HG03442 (cell line): Measurements from ENCODE around the gene UBE4A.

Source experiments
- ATAC-seq: cut with Tn5 transposase; IDR thresholded peaks from one replicate; pipeline ENCODE4 v1.9.1; 2021; ENCODE audit warnings: mild to moderate bottlenecking, moderate library complexity; ENCODE audit not compliant: unreplicated experiment

The UBE4A gene

GRCh38 chr11:118359295-118359958, at the start of gene UBE4A:
Gene UBE4A, plus strand, starts transcription at chr11:118359600. Its CDS starts 5,481 bp downstream, at chr11:118365081.
- peak; percentile 89 for ATAC-seq

GRCh38 chr11:118310271-118310670, 49.1 kb upstream of the UBE4A start:
- ATAC-seq, result no peak

DNA sequence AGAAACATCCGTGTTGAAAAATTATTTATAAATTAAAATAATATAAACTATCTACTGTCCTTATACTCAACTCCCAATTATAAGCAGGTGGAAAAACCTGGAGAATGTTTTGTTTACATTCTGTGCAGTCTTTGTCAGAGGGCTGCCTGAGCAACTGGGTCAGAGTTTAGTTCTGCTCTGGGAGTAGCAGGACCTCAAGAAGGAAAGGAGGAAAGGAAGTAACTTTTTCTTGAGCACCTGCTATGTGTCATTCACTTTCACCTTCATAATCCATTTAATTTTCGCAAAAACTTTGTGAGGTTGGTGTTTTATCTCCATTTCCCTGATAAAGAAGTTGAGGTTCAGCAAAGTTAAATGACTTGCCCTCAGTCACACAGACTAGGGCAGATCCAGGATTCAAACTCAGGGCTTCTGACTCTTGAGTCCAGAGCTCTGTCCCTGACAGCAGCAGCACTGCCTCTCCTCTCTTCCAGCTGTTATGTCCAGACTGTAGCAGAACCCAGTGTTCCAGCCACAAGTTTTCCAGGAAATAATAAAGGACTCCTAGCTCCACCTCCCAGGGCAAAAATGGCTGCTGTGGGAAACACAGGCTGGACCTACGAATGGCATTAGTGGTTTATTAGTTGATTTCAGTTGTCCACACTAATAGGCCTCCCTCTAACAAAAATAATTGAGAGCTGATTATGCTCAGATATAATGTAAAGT, 48.5 kb upstream of the UBE4A start:
- no peak for ATAC-seq

DNA sequence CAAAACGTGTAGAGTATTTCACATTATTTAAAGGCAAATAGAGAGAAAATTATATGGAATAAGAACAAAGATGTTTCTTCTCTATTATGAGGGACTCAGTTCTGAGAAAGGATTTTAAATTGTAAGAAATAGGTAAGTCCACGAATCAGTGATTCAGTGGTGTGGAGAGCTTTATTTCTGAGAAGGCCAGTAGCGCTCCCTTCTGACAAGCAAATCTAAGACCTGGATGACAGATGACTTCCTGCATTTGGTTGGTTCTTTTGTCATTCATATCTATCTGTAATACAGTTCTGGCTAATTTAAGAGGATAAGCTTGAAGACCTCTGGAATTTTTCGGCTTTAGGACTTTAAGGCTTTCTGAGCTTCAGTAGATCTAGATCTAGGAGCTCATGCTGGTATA, 47.9 kb upstream of the UBE4A start:
- no peak for ATAC-seq

GRCh38 chr11:118312328-118312727, 47.1 kb upstream of the UBE4A start:
- ATAC-seq, result no peak

GRCh38 chr11:118313242-118313641, 46.2 kb upstream of the UBE4A start:
- no peak for ATAC-seq

GRCh38 chr11:118314988-118315411, 44.4 kb upstream of the UBE4A start:
- ATAC-seq, result no peak

- ATAC-seq, result no peak
These were observed 41.3 kb upstream of the UBE4A start for GRCh38 chr11:118318124-118318523.

DNA sequence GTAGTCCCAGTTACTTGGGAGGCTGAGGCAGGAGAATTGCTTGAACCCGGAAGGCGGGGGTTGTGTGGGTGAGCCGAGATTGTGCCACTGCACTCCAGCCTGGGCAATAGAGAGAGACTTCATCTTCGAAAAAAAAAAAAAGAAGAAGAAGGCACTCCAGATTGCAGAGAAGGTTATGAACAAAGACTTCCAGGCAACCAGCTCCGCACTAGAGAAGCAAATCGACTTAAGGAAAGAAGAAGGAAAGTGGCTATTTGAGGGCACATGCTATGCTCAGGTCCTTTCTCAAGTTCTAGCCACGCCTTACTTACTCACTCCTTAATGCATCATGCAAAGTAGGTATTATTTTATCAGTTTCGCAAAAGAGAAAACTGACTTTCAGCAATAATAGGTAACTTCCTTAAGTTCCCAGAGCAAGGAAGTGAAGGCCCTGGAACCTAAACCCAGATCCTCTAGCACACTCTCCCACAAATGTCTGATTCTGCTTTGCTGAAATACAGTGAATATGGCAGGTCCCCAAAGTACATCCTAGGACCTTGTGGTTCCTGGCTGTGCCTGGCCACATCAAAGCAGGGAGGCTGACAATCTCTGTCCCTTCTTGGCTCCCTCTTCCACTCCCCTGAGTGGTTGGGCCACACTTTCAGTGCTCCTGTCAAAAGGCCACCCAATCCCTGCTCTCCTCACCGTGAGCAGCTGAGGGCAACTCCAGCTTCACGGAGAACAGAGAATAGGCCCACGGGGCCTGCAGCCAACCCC, 40.6 kb upstream of the UBE4A start:
- ATAC-seq, result no peak

DNA sequence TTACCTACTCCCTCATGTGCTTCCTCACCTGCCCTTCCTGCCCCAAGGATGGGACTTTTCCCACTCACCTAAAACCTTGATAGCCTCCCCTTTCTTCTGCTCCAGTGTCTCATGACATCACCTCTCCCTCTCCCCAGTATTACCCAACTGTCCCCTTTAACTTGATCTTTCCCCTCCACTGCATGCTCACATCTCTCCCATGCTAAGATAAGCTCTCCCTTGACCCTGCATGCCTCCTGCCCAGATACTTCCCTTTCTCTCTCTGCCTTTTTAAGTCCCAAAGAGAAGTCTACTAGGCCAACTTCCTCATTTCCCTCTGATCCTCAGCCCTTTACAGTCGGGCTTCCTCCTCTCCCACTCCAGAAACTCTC, 40.1 kb upstream of the UBE4A start:
- no peak for ATAC-seq

GRCh38 chr11:118320515-118320914, 38.9 kb upstream of the UBE4A start:
- ATAC-seq, result no peak

DNA sequence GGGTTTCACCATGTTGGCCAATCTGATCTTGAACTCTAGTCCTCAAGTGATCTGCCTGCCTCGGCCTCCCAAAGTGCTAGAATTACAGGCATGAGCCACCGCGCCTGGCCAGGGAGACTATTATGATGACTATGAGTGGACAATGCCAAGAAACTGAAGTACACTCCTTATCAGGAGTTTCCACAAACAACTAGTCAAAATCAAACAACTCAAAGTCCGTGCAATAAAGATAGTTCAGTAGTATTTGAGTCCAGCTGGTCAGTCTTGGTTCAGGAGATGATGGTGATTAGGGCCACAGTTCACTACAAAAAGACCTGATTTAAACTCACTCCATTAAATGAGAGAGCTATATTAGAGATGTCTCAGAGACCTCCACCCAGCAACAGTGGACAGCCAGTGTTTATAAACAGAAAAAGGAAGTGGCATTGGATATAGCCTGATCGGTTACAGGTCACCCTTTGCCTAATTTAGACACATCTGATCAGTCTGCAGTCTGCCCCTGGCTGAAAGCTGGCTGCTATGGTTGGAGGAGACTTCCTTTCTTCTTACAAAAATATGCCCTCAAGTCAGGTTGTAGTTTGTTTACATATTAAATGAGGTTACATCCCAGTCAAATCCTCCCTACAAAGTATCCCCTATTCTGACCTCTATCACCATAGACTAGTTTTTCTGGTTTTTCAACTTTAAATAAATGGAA, 37.9 kb upstream of the UBE4A start:
- no peak for ATAC-seq

DNA sequence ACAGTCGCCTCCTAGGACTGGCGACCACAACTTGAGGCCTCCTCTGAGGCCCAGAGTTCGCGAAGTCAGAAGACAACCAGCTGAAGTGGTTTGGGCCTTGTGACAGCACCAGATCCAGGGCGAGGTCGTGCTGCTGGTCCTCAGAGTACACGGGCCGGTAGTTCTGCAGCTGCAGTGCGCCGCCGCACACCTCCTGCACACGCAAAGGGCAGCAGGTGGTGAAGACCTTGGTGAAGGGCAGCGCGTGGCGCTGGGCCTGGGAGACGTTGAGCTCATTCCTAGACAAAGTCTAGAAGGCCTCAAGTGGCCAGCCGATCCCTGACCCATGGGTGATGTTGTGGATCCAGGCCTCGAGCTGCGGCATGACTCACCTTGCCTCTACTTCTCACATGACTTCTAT, 36.7 kb upstream of the UBE4A start:
- ATAC-seq, result no peak

DNA sequence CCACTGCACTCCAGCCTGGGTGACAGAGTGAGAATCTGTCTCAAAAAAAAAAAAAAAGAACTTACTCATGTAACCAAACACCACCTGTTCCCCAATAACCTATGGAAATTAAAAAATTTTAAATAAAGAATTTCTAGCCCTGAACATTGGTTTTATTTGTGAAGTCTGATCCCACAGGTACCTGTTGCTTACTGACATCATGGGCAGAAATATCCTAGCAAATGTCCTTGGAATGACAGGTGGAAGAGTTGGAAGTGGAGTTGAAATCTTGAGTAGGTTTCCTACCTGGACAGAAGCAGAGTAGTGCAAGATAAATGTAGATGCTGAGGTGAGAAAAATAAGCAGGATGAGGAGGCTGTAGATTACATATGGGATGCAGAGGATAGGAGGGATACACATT, 34.1 kb upstream of the UBE4A start:
- no peak for ATAC-seq

DNA sequence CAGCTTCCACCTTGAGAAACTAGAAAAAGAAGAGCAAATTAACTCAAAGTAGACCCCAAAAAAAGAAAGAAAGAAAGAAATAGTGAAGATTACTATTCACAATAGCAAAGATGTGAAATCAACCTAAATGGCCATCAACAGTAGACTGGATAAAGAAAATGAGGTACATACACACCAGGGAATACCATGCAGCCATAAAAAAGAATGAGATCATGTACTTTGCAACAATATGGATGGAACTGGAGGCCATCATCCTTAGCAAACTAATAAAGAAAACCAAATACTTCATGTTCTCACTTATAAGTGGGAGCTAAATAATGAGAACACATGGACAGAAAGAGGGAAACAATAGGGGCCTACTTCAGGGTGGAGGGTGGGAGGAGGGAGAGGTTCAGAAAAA, 30.7 kb upstream of the UBE4A start:
- ATAC-seq, result no peak

- no peak for ATAC-seq
These were observed 24.7 kb upstream of the UBE4A start for GRCh38 chr11:118334745-118335144.

DNA sequence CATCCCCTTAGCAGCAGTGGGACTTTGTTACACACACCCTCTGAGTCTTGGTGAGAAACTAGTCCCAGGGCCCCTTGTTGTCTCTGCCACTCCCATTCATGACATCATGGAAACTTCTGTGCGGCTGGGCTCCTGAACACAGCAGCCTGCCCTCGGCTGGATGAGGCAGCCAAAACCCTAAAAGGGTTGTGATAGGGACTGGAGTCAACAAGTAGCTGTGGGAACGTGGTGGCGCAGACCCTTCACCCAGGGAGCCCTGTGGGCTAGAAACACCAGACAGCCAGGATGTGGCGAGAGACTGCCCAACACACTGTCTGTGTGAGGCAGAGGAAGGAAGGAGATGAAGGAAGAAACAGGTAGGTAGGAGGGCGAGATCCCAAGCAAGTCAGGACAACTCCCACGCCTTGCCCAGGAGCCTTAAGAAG, 20.8 kb upstream of the UBE4A start:
- ATAC-seq, result no peak

- ATAC-seq, result no peak
These were observed 20.0 kb upstream of the UBE4A start for GRCh38 chr11:118339281-118339961.

DNA sequence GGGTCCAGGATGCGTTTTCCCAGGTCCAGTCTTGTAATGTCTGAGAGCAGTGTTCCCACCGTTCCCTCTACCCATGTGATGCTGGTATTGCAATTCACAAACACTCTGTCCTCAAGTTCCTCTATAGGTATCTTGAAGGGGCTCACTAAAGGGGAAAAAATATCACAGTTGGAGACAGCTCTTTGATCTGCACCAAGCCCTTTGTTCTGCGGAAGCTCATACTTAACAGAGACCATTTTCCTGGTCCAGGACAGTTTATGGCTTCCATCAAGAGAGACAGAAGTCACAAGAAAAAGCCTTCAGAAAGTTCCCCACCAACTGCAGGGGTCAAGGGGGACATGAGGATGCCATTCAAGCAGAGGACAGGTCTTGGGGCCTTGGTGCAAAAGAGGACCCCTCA, 19.0 kb upstream of the UBE4A start:
- ATAC-seq, result no peak

GRCh38 chr11:118341261-118341660, 18.1 kb upstream of the UBE4A start:
- no peak for ATAC-seq
